ENCODE results near the gene TADA3.

DNA sequence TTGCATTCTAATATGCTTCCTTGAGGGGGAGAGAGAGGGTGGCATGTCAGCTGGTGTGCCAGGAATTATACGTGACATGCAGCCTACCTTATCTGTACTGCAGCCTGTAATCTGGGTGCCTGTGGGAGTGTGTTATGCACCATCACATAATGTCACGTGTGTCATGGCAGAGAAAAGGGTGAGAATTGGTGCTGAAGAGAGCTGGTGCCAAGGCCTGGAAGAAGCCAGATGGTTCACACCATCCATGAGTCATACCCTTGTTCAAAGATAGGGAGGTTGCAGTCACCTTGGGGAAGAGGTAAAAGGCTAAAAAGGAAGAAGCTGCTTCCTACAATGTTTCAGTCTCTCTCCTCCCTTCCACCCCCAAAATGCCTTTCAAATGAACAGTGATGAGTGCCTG is 55.4 kb downstream of the TADA3 start:
- TF ChIP-seq, protein P1, sequence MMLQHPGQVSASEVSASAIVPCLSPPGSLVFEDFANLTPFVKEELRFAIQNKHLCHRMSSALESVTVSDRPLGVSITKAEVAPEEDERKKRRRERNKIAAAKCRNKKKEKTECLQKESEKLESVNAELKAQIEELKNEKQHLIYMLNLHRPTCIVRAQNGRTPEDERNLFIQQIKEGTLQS (CRISPR knock-in tag; conservative IDR thresholded peaks at IDR 0.05): no peak
- TF ChIP-seq NR3C1 (CRISPR knock-in tag; conservative IDR thresholded peaks at IDR 0.05; ENCODE audit: low read depth): no peak
- TF ChIP-seq, protein P2, sequence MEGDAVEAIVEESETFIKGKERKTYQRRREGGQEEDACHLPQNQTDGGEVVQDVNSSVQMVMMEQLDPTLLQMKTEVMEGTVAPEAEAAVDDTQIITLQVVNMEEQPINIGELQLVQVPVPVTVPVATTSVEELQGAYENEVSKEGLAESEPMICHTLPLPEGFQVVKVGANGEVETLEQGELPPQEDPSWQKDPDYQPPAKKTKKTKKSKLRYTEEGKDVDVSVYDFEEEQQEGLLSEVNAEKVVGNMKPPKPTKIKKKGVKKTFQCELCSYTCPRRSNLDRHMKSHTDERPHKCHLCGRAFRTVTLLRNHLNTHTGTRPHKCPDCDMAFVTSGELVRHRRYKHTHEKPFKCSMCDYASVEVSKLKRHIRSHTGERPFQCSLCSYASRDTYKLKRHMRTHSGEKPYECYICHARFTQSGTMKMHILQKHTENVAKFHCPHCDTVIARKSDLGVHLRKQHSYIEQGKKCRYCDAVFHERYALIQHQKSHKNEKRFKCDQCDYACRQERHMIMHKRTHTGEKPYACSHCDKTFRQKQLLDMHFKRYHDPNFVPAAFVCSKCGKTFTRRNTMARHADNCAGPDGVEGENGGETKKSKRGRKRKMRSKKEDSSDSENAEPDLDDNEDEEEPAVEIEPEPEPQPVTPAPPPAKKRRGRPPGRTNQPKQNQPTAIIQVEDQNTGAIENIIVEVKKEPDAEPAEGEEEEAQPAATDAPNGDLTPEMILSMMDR (IDR thresholded peaks at IDR 0.05): no peak
- no peak for TF ChIP-seq ZNF396 (CRISPR knock-in tag; IDR thresholded peaks at IDR 0.05; ENCODE audit: borderline replicate concordance)
